SHP77 (cell line): ENCODE measurements around the gene RNF224.
"Not testable (repeated sequence)": the region's sequence is repeated elsewhere in the genome, so short reads cannot be mapped to it uniquely, and the experiment has no call there.

Experiments used
- DNase-seq, 2 experiments: peaks; one replicate each; lab custom pipeline; 2025; lab: John Stamatoyannopoulos, UW

RNF224 gene

GRCh38 chr9:137254624-137255447, 27.5 kb downstream of the RNF224 start, which contains the start of gene NELFB:
TSS of gene NELFB (plus strand) at chr9:137255327.
- DNase-seq: peak; percentile 76 to 79

GRCh38 chr9:137255448-137256114, 28.3 kb downstream of the RNF224 start:
- DNase-seq: peak in 1 of 2 experiments; percentile 54

- DNase-seq: no peak
Observed at GRCh38 chr9:137256362-137256761, 29.1 kb downstream of the RNF224 start.

GRCh38 chr9:137256856-137257255, 29.6 kb downstream of the RNF224 start:
- no peak for DNase-seq

GRCh38 chr9:137262173-137262908, 35.0 kb downstream of the RNF224 start:
- DNase-seq: not testable (repeated sequence)

GRCh38 chr9:137262909-137263285, 35.6 kb downstream of the RNF224 start:
- DNase-seq: no peak

GRCh38 chr9:137263506-137263905, 36.2 kb downstream of the RNF224 start:
- no peak for DNase-seq

GRCh38 chr9:137264067-137264466, 36.8 kb downstream of the RNF224 start:
- DNase-seq: no peak

GRCh38 chr9:137265496-137266161, 38.3 kb downstream of the RNF224 start:
- DNase-seq: no peak

- DNase-seq: no peak
Observed at GRCh38 chr9:137266162-137266527, 38.8 kb downstream of the RNF224 start.

GRCh38 chr9:137266585-137267453, 39.5 kb downstream of the RNF224 start:
- DNase-seq: no peak

GRCh38 chr9:137267933-137268355, 40.6 kb downstream of the RNF224 start:
- no peak for DNase-seq

- DNase-seq: no peak
Observed at GRCh38 chr9:137268538-137269201, 41.4 kb downstream of the RNF224 start.

GRCh38 chr9:137269231-137269772, 42.0 kb downstream of the RNF224 start:
- peak in 1 of 2 experiments; percentile 64 for DNase-seq

GRCh38 chr9:137270929-137271695, 43.8 kb downstream of the RNF224 start:
- DNase-seq: no peak

GRCh38 chr9:137271696-137272076, 44.4 kb downstream of the RNF224 start:
- DNase-seq: no peak

GRCh38 chr9:137272241-137273094, 45.2 kb downstream of the RNF224 start:
- DNase-seq: peak in 1 of 2 experiments; percentile 41

- DNase-seq: no peak
Observed at GRCh38 chr9:137273095-137273490, 45.8 kb downstream of the RNF224 start.
